IMR-90 (cell line): ENCODE data around the gene AGTPBP1. TPM values are rescaled to one million over a fixed set of nuclear protein-coding genes. Genes with fewer than 3 reads are reported as not detected.

Source experiments
- ATAC-seq: fragments of 200-7000 bp; cut with Tn5 transposase; 2 replicates; pipeline ENCODE4 v1.9.1; 2020; ENCODE audit warnings: low read depth, mild to moderate bottlenecking, moderate library complexity
- BruUV-seq: library from RNA; stranded (reverse); fragments of 400-500 nt; replicated peaks from 2 replicates; lab custom pipeline; 2021; lab: Mats Ljungman, UMichigan
- CTCF ChIA-PET: fragments of 300-600 bp; formaldehyde crosslinking; extraction: SDS; loops from one replicate; lab custom pipeline; 2021; ENCODE audit warnings: antibody characterized with exemption; lab: Yijun Ruan, JAX
- POLR2A ChIA-PET: fragments of 300-600 bp; sonication (Branson Sonifier 250); formaldehyde crosslinking; loops from one replicate; lab custom pipeline; 2022; ENCODE audit warnings: antibody characterized with exemption; ENCODE audit not compliant: unreplicated experiment; lab: Charles Lee
- DNase-seq: peaks from one replicate; pipeline ENCODE4 v3.0.0; 2013
- H2AFZ ChIP-seq: replicated peaks from 2 replicates; pipeline ENCODE3; 2013; ENCODE audit warnings: low read length, mild to moderate bottlenecking; ENCODE audit not compliant: poor library complexity
- H2AK5ac ChIP-seq: 2 replicates; pipeline ENCODE4 v1.6.1; 2013; ENCODE audit warnings: low read depth, low read length, inconsistent platforms
- H2AK9ac ChIP-seq: replicated peaks from 2 replicates; pipeline ENCODE3; 2013; ENCODE audit warnings: mild to moderate bottlenecking, low read depth, low read length, moderate library complexity; ENCODE audit not compliant: poor library complexity
- H2BK120ac ChIP-seq: 2 replicates; pipeline ENCODE4 v1.6.1; 2013; ENCODE audit warnings: low read depth, low read length, inconsistent platforms
- H2BK15ac ChIP-seq: 3 replicates; pipeline ENCODE4 v1.6.1; 2013; ENCODE audit warnings: low read depth, low read length, inconsistent platforms
- H2BK20ac ChIP-seq: 2 replicates; pipeline ENCODE4 v1.6.1; 2013; ENCODE audit warnings: low read depth, mild to moderate bottlenecking, inconsistent platforms, low read length, moderate library complexity
- H2BK5ac ChIP-seq: 2 replicates; pipeline ENCODE4 v1.6.1; 2013; ENCODE audit warnings: mild to moderate bottlenecking, low read depth, low read length, inconsistent platforms; ENCODE audit not compliant: poor library complexity, severe bottlenecking
- H3K14ac ChIP-seq: replicated peaks from 2 replicates; pipeline ENCODE4 v1.6.1; 2013; ENCODE audit warnings: low read depth, low read length, inconsistent platforms
- H3K18ac ChIP-seq: 2 replicates; pipeline ENCODE4 v1.6.1; 2013; ENCODE audit warnings: low read depth, low read length, control low read depth
- H3K23ac ChIP-seq: 2 replicates; pipeline ENCODE4 v1.6.1; 2013; ENCODE audit warnings: low read depth, low read length, inconsistent platforms
- H3K27ac ChIP-seq: 2 replicates; pipeline ENCODE4 v1.5.1; 2013; ENCODE audit warnings: mild to moderate bottlenecking, control low read depth, low read length; ENCODE audit not compliant: insufficient read depth
- H3K27me3 ChIP-seq: 2 replicates; pipeline ENCODE4 v1.6.1; 2013; ENCODE audit warnings: low read length; ENCODE audit not compliant: control insufficient read depth, insufficient read depth
- H3K36me3 ChIP-seq: 2 replicates; pipeline ENCODE4 v1.6.1; 2013; ENCODE audit warnings: low read length, mixed read lengths; ENCODE audit not compliant: control insufficient read depth, insufficient read depth
- H3K4ac ChIP-seq: 2 replicates; pipeline ENCODE4 v1.6.1; 2013; ENCODE audit warnings: low read depth, low read length, inconsistent platforms
- H3K4me1 ChIP-seq: 2 replicates; pipeline ENCODE4 v1.6.1; 2013; ENCODE audit warnings: low read length, mixed read lengths; ENCODE audit not compliant: control insufficient read depth, insufficient read depth
- H3K4me2 ChIP-seq: 2 replicates; pipeline ENCODE4 v1.6.1; 2013; ENCODE audit warnings: low read depth, mild to moderate bottlenecking, control low read depth, low read length, moderate library complexity
- H3K4me3 ChIP-seq: 2 replicates; pipeline ENCODE4 v1.5.1; 2013; ENCODE audit warnings: low read depth, mild to moderate bottlenecking, control low read depth, low read length, moderate library complexity; ENCODE audit not compliant: insufficient read depth
- H3K56ac ChIP-seq: 2 replicates; pipeline ENCODE4 v1.6.1; 2013; ENCODE audit warnings: low read length, inconsistent platforms; ENCODE audit not compliant: insufficient read depth; ENCODE audit errors: extremely low read depth
- H3K79me1 ChIP-seq, 2 experiments: 2 replicates each; pipeline ENCODE4 v1.6.1; 2013; ENCODE audit warnings: low read length in 2 of 2, inconsistent platforms in 1 of 2, low read depth in 1 of 2
- H3K9ac ChIP-seq: 2 replicates; pipeline ENCODE4 v1.6.1; 2013; ENCODE audit warnings: low read depth, low read length, control low read depth
- H3K9me1 ChIP-seq: 2 replicates; pipeline ENCODE4 v1.6.1; 2013; ENCODE audit warnings: low read length, inconsistent platforms; ENCODE audit not compliant: insufficient read depth
- H3K9me3 ChIP-seq: 2 replicates; pipeline ENCODE4 v1.6.1; 2013; ENCODE audit warnings: low read length; ENCODE audit not compliant: control insufficient read depth, insufficient read depth
- H4K20me1 ChIP-seq: 2 replicates; pipeline ENCODE4 v1.6.1; 2013; ENCODE audit warnings: low read length, inconsistent platforms; ENCODE audit not compliant: insufficient read depth
- H4K5ac ChIP-seq: 2 replicates; pipeline ENCODE4 v1.6.1; 2013; ENCODE audit warnings: mild to moderate bottlenecking, low read depth, low read length, control low read depth
- H4K8ac ChIP-seq, 2 experiments: 2 replicates each; pipeline ENCODE4 v1.6.1; 2013; ENCODE audit warnings: low read depth in 2 of 2, low read length in 2 of 2, control low read depth in 1 of 2, inconsistent platforms in 1 of 2
- H4K91ac ChIP-seq: 2 replicates; pipeline ENCODE4 v1.6.1; 2013; ENCODE audit warnings: low read depth, low read length, inconsistent platforms; ENCODE audit not compliant: insufficient read depth
- BHLHE40 ChIP-seq: fragments of 150-350 bp; IDR thresholded peaks from 2 replicates; pipeline ENCODE4 v1.6.1; 2016; ENCODE audit warnings: mild to moderate bottlenecking, low read depth, low read length
- FOS ChIP-seq: fragments of 150-350 bp; IDR thresholded peaks from 2 replicates; pipeline ENCODE4 v1.6.1; 2016; ENCODE audit warnings: low read depth, low read length
- MAFK ChIP-seq: IDR thresholded peaks from 2 replicates; pipeline ENCODE4 v1.6.1; 2012; ENCODE audit warnings: low read depth, low read length, improper control_type of control experiment
- MAZ ChIP-seq: IDR thresholded peaks from 2 replicates; pipeline ENCODE4 v1.6.1; 2012; ENCODE audit warnings: low read depth, mild to moderate bottlenecking, low read length, improper control_type of control experiment, moderate library complexity, borderline replicate concordance
- NFE2L2 ChIP-seq: fragments of 150-350 bp; IDR thresholded peaks from 2 replicates; pipeline ENCODE4 v1.6.1; 2016; ENCODE audit warnings: low read depth, mild to moderate bottlenecking, low read length
- POLR2A ChIP-seq: IDR thresholded peaks from 2 replicates; pipeline ENCODE4 v1.6.1; 2012; ENCODE audit warnings: mild to moderate bottlenecking, low read depth, low read length
- RAD21 ChIP-seq: IDR thresholded peaks from 2 replicates; pipeline ENCODE4 v1.6.1; 2012; ENCODE audit warnings: low read length, improper control_type of control experiment
- RCOR1 ChIP-seq: IDR thresholded peaks from 2 replicates; pipeline ENCODE4 v1.6.1; 2012; ENCODE audit warnings: mild to moderate bottlenecking, low read length, improper control_type of control experiment; ENCODE audit not compliant: insufficient replicate concordance
- RFX5 ChIP-seq: IDR thresholded peaks from 2 replicates; pipeline ENCODE4 v1.8.0; 2012; ENCODE audit warnings: low read depth, mild to moderate bottlenecking, low read length, moderate library complexity
- SMC3 ChIP-seq: fragments of 150-350 bp; IDR thresholded peaks from 2 replicates; pipeline ENCODE4 v1.6.1; 2016; ENCODE audit warnings: low read depth, mild to moderate bottlenecking, antibody characterized with exemption, low read length, moderate library complexity
- WGBS, 2 experiments: methylation state at CpG; one replicate each; pipeline versions ENCODE4 v1.1.5 to v1.1.7; 2013; ENCODE audit warnings: missing lambda C conversion rate in 2 of 2; ENCODE audit not compliant: insufficient read length in 1 of 2; ENCODE audit errors: extremely low coverage in 2 of 2; 5-methylcytosine and 5-hydroxymethylcytosine counted together
- dilution Hi-C: fragments of 300-500 bp; cut with HindIII; formaldehyde crosslinking; loops from one replicate; pipeline ENCODE4 v1.14.3; 2018; ENCODE audit warnings: low sequenced_read_pairs; ENCODE audit not compliant: unreplicated experiment
- in situ Hi-C: fragments of 300-500 bp; cut with MboI; formaldehyde crosslinking; loops from 3 replicates; pipeline ENCODE4 v1.14.3; 2019; ENCODE audit warnings: low sequenced_read_pairs, inconsistent platforms, mixed read lengths
- intact Hi-C: fragments of 100-400 bp; cut with micrococcal nuclease; formaldehyde crosslinking; loops from 2 replicates; pipeline ENCODE4 v1.10.0; 2022
- polyA plus RNA-seq, 3 experiments: library from polyadenylated mRNA; depleted of rRNA; stranded (reverse); fragments of >200 nt; gene quantifications; 2 replicates each; pipeline ENCODE4 v1.2.3, GENCODE V29; 2012; ENCODE audit warnings: low replicate concordance in 1 of 3
- total RNA-seq: library from RNA; depleted of rRNA; stranded (reverse); fragments of >200 nt; gene quantifications from 2 replicates; pipeline ENCODE4 v1.2.3, GENCODE V29; 2012
- TF ChIP-seq, protein P1 (sequence below): conservative IDR thresholded peaks from 2 replicates; pipeline ENCODE4 v1.5.1; 2012; ENCODE audit warnings: mild to moderate bottlenecking, low read depth, low read length, improper control_type of control experiment
- TF ChIP-seq, protein P2 (sequence below): fragments of 150-350 bp; IDR thresholded peaks from 2 replicates; pipeline ENCODE4 v1.6.1; 2016; ENCODE audit warnings: low read depth, mild to moderate bottlenecking, low read length, moderate library complexity, borderline replicate concordance
- TF ChIP-seq, protein P3 (sequence below): fragments of 150-350 bp; IDR thresholded peaks from 2 replicates; pipeline ENCODE4 v1.6.1; 2017; ENCODE audit warnings: mild to moderate bottlenecking, antibody characterized with exemption, low read length, low read depth

AGTPBP1 gene
- total and polyA plus RNA-seq, 2 of the 4 experiments (the other 2 are of a cell fraction), result 3.3 to 9.0 TPM

DNA sequence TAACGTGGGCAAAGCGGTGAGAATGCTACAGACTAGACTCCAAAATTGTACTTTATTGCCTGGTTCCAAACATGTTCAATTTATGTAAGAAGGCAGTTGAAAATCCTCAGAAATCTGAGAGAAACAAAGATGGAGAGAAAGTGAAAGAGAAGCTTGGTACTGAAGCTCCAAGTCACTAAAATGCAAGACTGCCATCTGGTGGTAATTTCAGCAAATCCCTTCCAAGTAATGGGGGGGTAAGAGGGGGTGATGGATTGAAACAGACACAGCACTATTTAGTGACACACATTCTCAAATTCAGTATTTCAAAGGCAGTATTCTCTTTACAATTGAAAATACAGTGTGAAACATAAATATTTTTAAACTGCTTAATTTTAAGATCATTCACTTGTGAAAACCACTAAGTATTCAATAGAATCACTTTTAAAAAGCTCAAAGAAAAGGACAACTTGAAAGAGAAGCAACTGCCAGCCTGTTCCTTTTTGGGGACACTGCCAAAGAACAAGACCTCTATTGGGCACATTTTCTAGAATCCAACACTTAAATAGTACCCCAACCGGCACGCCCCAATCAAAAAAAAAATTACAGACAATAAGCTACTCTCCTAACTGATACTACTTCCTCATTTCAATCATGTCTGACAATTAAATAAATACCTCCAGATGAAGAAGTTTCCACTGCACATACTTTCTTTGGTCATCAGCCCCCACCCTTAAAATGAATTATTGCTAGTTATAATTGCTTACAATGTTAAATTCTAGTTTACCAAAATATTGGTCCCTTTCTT lies 131.5 kb downstream of the AGTPBP1 start:
- H3K4me2 ChIP-seq, result peak overlapping the region; percentile 89; the same call in 1 of the 2 replicates
- BruUV-seq, result no TSS peak
- no peaks in the 10 kb centered on the region for H3K9me3 ChIP-seq
- H2BK5ac ChIP-seq, result peak overlapping the region; percentile 34
- intact Hi-C loops, result loop anchor here (1.0 to 10.0 kb wide), 3 partner anchors 942 to 1675 kb away; no protein-coding TSS in a partner anchor
- in situ Hi-C loops, result no loop called here
- dilution Hi-C loops, result no loop called here
- H3K4ac ChIP-seq, result peak overlapping the region; percentile 49; the same call in 1 of the 2 replicates
- no peak overlapping the region for H3K18ac ChIP-seq
- CTCF ChIA-PET, result interaction anchor here (0.6 to 1.4 kb wide), 20 partner anchors 9 to 1813 kb away, joined by 3 to 13 read pairs (median 4); no protein-coding TSS in a partner anchor
- H3K56ac ChIP-seq, result no peak overlapping the region
- peak overlapping the region; percentile 83; the same call in 1 of the 2 replicates for H3K14ac ChIP-seq
- H3K36me3 ChIP-seq, result no peaks in the 10 kb centered on the region
- no peak overlapping the region for H2BK120ac ChIP-seq
- peak overlapping the region; percentile 77; the same call in 1 of the 2 replicates for H3K9ac ChIP-seq
- peak; percentile 82 for DNase-seq
- peak overlapping the region; percentile 85; the same call in 1 of the 2 replicates for H4K5ac ChIP-seq
- no peaks in the 10 kb centered on the region for H3K27me3 ChIP-seq
- no peaks in the 10 kb centered on the region for H4K20me1 ChIP-seq
- H3K27ac ChIP-seq, result no peak overlapping the region
- H3K4me3 ChIP-seq, result peak overlapping the region; percentile 39; the same call in 1 of the 2 replicates
- H3K4me1 ChIP-seq, result no peaks in the 10 kb centered on the region
- ATAC-seq, result peak; percentile 87
- H3K79me1 ChIP-seq, result no peaks in the 10 kb centered on the region
- WGBS, 2 experiments, result no CpG with 5 or more reads among the region's 4 CpGs
- H2BK15ac ChIP-seq, result no peak overlapping the region
- no peak overlapping the region for H4K91ac ChIP-seq
- H2AFZ ChIP-seq, result peak overlapping the region; percentile 60
- peak overlapping the region in 1 of 2 experiments; percentile 88; a peak in 2 of 4 replicates for H4K8ac ChIP-seq
- POLR2A ChIA-PET, result interaction anchor here (1.4 kb wide), 1 partner anchor 1213 kb away, joined by 5 read pairs; no protein-coding TSS in a partner anchor
- H3K23ac ChIP-seq, result no peak overlapping the region
- no peaks in the 10 kb centered on the region for H3K9me1 ChIP-seq
- no peak overlapping the region for H2AK5ac ChIP-seq
- no peak overlapping the region for H2BK20ac ChIP-seq
- no peak overlapping the region for H2AK9ac ChIP-seq
- TF ChIP-seq FOS, result no peak
- no peak for TF ChIP-seq MAFK
- peak; percentile 87 for TF ChIP-seq RAD21
- no peak for TF ChIP-seq RFX5
- TF ChIP-seq NFE2L2, result no peak
- no peak for TF ChIP-seq POLR2A
- TF ChIP-seq, protein P1, sequence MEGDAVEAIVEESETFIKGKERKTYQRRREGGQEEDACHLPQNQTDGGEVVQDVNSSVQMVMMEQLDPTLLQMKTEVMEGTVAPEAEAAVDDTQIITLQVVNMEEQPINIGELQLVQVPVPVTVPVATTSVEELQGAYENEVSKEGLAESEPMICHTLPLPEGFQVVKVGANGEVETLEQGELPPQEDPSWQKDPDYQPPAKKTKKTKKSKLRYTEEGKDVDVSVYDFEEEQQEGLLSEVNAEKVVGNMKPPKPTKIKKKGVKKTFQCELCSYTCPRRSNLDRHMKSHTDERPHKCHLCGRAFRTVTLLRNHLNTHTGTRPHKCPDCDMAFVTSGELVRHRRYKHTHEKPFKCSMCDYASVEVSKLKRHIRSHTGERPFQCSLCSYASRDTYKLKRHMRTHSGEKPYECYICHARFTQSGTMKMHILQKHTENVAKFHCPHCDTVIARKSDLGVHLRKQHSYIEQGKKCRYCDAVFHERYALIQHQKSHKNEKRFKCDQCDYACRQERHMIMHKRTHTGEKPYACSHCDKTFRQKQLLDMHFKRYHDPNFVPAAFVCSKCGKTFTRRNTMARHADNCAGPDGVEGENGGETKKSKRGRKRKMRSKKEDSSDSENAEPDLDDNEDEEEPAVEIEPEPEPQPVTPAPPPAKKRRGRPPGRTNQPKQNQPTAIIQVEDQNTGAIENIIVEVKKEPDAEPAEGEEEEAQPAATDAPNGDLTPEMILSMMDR, result peak; percentile 93
- TF ChIP-seq SMC3, result peak; percentile 84
- TF ChIP-seq, protein P2, sequence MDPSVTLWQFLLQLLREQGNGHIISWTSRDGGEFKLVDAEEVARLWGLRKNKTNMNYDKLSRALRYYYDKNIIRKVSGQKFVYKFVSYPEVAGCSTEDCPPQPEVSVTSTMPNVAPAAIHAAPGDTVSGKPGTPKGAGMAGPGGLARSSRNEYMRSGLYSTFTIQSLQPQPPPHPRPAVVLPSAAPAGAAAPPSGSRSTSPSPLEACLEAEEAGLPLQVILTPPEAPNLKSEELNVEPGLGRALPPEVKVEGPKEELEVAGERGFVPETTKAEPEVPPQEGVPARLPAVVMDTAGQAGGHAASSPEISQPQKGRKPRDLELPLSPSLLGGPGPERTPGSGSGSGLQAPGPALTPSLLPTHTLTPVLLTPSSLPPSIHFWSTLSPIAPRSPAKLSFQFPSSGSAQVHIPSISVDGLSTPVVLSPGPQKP, result no peak
- TF ChIP-seq, protein P3, sequence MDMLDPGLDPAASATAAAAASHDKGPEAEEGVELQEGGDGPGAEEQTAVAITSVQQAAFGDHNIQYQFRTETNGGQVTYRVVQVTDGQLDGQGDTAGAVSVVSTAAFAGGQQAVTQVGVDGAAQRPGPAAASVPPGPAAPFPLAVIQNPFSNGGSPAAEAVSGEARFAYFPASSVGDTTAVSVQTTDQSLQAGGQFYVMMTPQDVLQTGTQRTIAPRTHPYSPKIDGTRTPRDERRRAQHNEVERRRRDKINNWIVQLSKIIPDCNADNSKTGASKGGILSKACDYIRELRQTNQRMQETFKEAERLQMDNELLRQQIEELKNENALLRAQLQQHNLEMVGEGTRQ, result no peak
- no peak for TF ChIP-seq RCOR1
- TF ChIP-seq BHLHE40, result no peak
- peak; percentile 64; the same call in 1 of the 2 replicates for TF ChIP-seq MAZ
